WI38 (cell line): ENCODE results near the gene NBPF20.
"Not testable (repeated sequence)": the region's sequence is repeated elsewhere in the genome, so short reads cannot be mapped to it uniquely, and the experiment has no call there.

ENCODE experiments used
- H3K4me3 ChIP-seq: 2 replicates; pipeline ENCODE4 v1.5.1; 2011; ENCODE audit warnings: low read depth, mild to moderate bottlenecking, control low read depth, low read length
- CTCF ChIP-seq: IDR thresholded peaks from 2 replicates; pipeline ENCODE4 v1.5.1; 2012; ENCODE audit warnings: low read depth, mild to moderate bottlenecking, control low read depth, low read length

Gene NBPF20

GRCh38 chr1:145425436-145426029 is at the start of gene NBPF20:
Gene NBPF20, minus strand, starts transcription at chr1:145425603. Its CDS starts 20,331 bp downstream, at chr1:145405272.
- no peak for TF ChIP-seq CTCF
- H3K4me3 ChIP-seq = peak within 1 kb of the TSS; percentile 68

GRCh38 chr1:145474837-145475368 is 49.5 kb upstream of the NBPF20 start:
- H3K4me3 ChIP-seq = not testable (repeated sequence)

DNA sequence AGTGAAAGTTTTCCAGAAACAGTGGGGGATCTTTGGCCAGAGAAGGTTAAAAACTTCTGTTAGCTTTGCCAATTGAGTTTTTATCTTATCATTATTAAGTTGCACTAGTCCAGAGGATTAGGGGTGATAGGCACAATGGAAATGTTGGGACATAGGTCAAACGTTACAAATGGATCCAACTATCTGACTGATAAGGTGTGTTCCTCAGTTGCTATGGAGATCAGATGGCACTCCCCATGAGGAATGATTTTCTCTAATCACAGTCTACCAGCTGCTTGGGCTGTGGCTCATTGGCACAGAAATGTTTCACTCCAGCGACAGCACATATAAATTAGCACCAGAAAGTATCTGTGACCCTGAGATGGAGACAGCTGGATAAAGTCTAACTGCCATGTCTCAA is 47.3 kb upstream of the NBPF20 start:
- H3K4me3 ChIP-seq = not testable (repeated sequence)

- H3K4me3 ChIP-seq = not testable (repeated sequence)
These were observed 46.0 kb upstream of the NBPF20 start for GRCh38 chr1:145471365-145471764.

GRCh38 chr1:145465405-145466144 is 40.2 kb upstream of the NBPF20 start:
- peak overlapping the region; percentile 55 for H3K4me3 ChIP-seq

DNA sequence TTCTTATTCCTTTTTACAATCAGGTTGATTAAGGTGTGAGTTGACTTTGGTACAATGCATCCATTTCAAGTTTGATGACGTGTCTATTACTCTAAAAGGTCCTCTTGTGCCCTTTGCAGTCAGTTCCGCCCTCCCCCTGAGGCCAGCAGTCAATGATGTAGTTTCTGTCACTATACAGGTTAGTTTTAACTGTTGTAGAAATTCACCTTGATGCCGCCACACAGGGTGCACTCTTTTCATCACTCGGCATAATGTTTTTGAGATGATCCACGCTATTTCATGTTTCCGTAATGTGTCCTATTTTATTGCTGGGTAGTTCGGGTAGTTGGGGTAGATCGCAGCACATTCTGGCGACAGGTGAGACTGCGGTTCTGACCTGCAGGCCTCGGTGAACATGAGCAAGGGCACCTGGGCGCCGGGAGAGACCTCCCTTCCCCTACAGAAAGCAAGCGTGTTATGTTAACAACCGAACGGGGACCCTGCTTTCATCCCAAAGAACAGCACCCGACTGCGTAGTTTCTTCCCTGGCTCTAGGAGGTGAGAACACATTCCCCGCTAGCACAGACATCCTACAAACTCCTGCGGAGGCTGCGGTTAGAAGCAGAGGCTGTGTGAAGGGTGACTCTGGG is 39.4 kb upstream of the NBPF20 start:
- peak overlapping the region; percentile 55 for H3K4me3 ChIP-seq

DNA sequence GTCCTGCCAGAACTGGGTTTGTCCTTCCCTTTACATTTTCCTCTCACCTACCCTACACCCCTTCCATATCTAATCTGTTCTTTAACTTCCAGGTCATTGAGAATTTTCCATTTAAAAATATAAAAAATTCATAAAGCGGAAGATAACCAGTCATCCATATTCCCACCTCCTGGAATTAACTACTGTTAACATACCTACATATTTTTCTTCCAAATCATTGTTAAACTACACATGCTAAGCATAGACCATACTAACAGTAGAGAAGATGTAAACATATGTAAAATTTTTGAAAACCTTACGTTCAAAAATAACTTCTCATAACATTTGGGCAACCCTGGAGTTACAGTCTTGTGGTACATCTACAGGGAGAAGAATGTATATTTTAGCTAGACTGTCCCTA is 38.6 kb upstream of the NBPF20 start:
- H3K4me3 ChIP-seq = not testable (repeated sequence)

DNA sequence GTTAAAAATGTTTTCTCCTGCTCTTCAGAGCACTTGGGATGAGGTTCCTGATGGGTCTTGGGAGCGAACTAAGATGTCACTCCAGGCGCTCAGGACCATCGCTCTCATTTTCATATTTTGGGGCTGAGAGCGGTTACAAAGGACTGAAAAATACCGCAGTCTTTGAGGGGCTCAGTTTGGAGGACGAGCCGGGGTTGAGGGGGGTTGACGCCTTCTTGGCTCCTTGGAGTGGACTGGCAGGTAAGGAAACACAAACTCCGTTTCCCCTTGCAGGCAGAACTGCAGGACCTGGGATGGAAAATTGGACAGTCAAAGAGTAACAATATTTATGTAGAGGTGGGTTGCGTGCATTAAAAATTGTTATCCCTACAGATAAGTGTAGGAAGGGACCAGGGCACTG is 35.3 kb upstream of the NBPF20 start:
- not testable (repeated sequence) for H3K4me3 ChIP-seq

GRCh38 chr1:145460048-145460447 is 34.6 kb upstream of the NBPF20 start:
- H3K4me3 ChIP-seq = not testable (repeated sequence)

DNA sequence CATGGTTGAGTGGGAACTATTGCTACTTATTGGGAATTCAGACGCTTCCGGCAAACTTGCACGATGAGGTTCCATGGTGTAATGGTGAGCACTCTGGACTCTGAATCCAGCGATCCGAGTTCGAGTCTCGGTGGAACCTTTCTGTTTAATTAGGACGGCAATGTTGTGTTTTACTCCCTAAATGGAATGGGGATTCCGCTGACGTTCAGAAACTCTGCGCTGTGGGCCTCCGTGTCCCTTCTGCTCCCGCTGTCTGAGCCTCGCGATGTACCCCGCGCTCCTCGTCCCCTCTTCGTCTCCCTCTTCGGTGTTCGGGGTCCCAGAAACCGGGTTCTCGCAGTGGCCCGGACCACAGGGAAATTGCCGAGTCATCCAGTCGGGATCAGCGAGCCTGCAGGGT is 34.2 kb upstream of the NBPF20 start:
- H3K4me3 ChIP-seq = not testable (repeated sequence)

DNA sequence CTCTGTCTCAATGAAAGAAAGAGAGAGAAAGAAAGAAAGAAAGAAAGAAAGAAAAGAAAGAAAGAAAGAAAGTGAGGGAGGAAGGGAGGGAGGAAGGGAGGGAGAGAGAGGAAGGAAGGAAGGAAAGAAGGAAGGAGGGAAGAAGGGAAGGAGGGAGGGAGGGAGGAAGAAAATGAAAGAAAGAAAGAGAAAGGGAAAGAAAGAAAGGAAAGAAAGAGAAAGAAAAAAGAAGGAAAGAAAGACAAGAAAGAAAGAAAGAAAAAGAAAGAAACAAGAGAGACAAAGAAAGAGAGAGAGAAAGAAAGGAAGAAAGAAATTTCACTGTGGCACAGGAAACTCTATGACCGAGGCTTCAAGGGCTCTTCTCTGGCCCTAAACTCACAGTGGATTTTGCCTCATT is 33.7 kb upstream of the NBPF20 start:
- not testable (repeated sequence) for H3K4me3 ChIP-seq

DNA sequence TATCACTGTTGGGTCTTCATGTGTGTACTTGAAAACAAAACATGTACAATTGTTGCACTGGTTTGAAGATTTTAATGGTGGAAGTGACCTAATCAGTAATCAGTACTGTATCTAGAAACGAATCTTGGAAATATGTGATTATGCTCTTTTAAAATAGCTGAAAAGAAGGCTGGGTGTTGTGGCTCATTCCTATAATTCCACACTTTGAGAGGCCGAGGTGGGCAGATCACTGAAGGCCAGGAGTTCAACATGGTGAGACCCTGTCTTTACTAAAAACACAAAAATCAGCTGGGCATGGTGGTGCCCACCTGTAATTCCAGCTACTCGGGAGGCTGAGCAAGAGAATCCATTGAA is 29.4 kb upstream of the NBPF20 start:
- H3K4me3 ChIP-seq = not testable (repeated sequence)

DNA sequence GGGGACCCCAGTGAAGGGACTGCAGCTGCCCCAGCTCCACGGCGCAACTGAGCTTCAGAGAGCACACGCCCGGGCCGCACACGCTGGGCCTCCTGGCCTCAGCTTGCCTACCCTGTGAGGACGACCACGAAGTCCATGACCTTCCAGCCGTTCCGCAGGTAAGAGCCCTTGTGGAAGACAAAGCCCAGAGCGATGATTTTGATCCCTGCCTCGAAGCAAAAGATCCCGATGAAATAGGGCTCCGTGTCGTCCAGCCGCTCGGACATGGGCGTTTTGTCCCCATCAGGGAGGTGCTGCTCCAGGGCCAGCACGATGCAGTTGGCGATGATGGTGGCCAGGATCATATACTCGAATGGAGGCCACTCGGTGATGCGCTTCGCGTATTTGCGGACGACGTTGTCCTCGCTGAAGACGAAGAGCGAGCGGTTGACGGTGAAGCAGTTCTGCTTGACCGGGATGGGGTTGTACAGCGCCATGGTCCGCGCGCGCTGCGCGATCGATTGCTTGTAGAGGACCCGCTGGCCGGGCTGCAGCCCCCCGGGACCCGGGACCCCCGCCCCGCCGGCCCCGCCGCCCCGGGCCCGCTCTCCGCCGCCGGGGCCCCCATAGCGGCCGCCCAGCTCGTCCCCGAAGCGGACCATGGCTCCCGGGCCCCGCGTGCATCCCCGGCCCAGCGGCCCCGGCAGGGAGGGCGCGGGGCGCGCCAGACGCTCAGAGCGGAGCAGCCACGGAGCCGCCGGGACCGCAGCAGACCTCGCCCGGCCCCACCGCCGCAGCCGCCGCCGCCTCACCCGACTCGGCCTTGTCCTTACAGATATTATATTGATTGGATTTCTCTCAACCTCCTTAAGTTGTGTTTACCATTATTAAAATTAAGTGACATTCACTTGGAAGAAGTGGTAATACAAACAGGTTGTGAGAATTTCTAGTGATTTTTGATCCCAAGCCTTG is 28.7 kb upstream of the NBPF20 start:
- H3K4me3 ChIP-seq = not testable (repeated sequence)

DNA sequence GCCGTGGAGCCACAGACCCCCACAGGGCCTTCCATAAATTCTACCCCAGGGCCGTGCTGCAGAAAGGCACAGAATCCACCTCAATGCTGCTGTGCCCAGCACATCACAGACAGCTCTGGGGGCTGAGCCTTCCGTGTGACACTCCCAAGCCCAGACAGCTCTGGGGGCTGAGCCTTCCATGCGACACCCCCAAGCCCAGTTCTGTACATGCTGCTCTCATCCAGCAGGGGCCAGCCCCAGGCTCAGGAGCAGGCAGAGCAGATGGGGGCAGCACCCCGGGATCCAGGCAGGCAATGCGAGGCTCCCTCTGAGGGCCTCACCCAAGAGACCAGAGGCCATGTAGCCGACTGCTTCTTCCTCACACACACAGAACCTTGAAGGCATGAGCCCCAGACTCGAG is 27.1 kb upstream of the NBPF20 start:
- not testable (repeated sequence) for H3K4me3 ChIP-seq

DNA sequence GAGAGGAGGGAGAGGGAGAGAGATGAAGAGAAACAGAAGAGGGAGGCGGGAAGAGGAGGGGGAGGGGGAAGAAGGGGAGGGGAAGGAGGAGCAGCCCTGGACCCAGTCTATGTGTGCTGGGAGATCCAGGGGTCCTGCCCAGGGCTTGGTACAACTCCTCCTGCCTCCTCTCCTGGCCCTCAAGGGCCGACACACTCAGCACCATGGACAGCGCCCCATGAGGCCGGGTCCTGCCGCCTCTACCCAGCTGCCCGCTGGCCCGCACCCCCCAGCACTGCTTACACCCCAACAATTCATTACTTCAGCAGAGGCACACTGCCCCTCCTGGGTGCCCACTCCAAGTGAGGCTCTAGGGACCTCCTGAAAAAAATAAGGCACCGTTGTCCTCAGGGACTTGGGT is 26.5 kb upstream of the NBPF20 start:
- H3K4me3 ChIP-seq = not testable (repeated sequence)

- H3K4me3 ChIP-seq = not testable (repeated sequence)
These were observed 19.8 kb upstream of the NBPF20 start for GRCh38 chr1:145445219-145445618.

DNA sequence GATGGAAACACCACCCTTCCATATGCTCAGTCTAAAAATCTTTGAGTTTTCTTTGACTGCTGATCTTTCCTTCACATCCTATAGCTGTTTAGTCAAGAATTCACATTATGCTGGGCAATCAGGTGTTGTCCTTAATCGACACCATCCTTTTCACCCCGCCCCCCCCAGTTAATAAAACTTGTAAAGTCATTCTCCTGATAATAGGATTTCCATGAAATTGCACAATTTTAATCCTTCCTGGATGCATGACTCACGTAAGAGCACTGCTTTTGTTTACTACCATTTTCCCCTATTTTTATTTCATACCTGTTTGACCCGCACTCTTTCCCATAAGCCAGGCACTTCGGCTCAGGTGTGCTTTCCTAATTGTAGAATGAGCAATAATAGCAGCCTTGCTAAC is 16.9 kb upstream of the NBPF20 start:
- not testable (repeated sequence) for H3K4me3 ChIP-seq

GRCh38 chr1:145431363-145432256 is 6.2 kb upstream of the NBPF20 start:
- H3K4me3 ChIP-seq = not testable (repeated sequence)
